HEK293T (cell line): ENCODE measurements around the gene TMEM50A.
"Not testable (repeated sequence)": the region's sequence is repeated elsewhere in the genome, so short reads cannot be mapped to it uniquely, and the experiment has no call there.

ENCODE experiments used
- BHLHE40 ChIP-seq: fragments of 450-650 bp; IDR thresholded peaks from 2 replicates; pipeline ENCODE4 v1.6.1; 2016; ENCODE audit warnings: mild to moderate bottlenecking, moderate library complexity, borderline replicate concordance
- CTBP1 ChIP-seq: fragments of 450-650 bp; IDR thresholded peaks from 2 replicates; pipeline ENCODE4 v1.6.1; 2016; ENCODE audit warnings: borderline replicate concordance
- ELF4 ChIP-seq: fragments of 450-650 bp; IDR thresholded peaks from 2 replicates; pipeline ENCODE4 v1.6.1; 2017; ENCODE audit warnings: antibody characterized with exemption
- FOXA1 ChIP-seq: fragments of 450-650 bp; IDR thresholded peaks from 2 replicates; pipeline ENCODE4 v1.6.1; 2016; ENCODE audit warnings: mild to moderate bottlenecking
- FOXK2 ChIP-seq: fragments of 450-650 bp; IDR thresholded peaks from 2 replicates; pipeline ENCODE4 v1.6.1; 2016; ENCODE audit warnings: mild to moderate bottlenecking
- FOXM1 ChIP-seq: fragments of 450-650 bp; IDR thresholded peaks from 2 replicates; pipeline ENCODE4 v1.6.1; 2017; ENCODE audit warnings: mild to moderate bottlenecking, borderline replicate concordance
- SP1 ChIP-seq: fragments of 450-650 bp; IDR thresholded peaks from 2 replicates; pipeline ENCODE4 v1.6.1; 2017
- SUZ12 ChIP-seq: fragments of 450-650 bp; IDR thresholded peaks from 2 replicates; pipeline ENCODE4 v1.6.1; 2016; ENCODE audit warnings: mild to moderate bottlenecking
- TARDBP ChIP-seq: fragments of 450-650 bp; IDR thresholded peaks from 2 replicates; pipeline ENCODE4 v1.6.1; 2016
- ZNF384 ChIP-seq: fragments of 450-650 bp; IDR thresholded peaks from 2 replicates; pipeline ENCODE4 v1.6.1; 2016

DNA sequence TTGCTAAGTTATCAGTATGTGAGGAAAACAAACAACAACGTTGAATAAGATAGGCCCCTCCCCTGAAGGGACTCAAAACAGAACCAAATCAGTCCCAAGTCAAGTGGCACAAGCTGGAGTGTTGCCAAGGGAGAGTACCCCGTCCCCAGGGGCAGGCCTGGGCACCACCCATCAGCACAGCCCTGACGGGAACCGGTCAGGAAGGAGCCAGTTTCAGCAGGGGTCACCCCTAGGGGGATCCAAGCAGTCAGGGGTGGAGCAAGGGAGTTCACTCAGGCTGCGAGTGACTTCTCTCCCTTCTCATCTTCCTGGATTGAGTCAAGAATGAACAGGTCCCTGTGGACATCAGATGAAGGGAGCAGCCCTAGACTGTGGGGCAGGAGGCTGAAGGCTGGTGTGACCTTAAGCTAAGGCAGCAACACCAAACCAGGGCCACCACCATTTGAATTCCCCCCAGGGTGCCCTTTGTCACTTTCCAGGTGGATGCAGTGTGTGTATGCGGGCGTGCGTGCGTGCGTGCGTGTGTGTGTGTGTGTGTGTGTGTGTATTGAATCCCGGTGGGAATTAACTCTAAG is 67.7 kb downstream of the TMEM50A start:
- TF ChIP-seq SUZ12, CTBP1, BHLHE40, FOXK2, FOXM1, FOXA1, ELF4, ZNF384, TARDBP, SP1: not testable (repeated sequence)
